GM12801 (cell line): ENCODE data around the gene MYB.

ENCODE experiments used
- CTCF ChIP-seq: IDR thresholded peaks from one replicate; pipeline ENCODE4 v1.5.1; 2011; ENCODE audit warnings: control low read depth; ENCODE audit not compliant: insufficient read length; ENCODE audit errors: extremely low read depth

The MYB gene

GRCh38 chr6:135186255-135186654 lies 5.1 kb downstream of the MYB start:
- TF ChIP-seq CTCF: no peak

- no peak for TF ChIP-seq CTCF
These were observed 6.3 kb downstream of the MYB start for GRCh38 chr6:135187372-135187771.

GRCh38 chr6:135188718-135189117 lies 7.6 kb downstream of the MYB start:
- no peak for TF ChIP-seq CTCF

DNA sequence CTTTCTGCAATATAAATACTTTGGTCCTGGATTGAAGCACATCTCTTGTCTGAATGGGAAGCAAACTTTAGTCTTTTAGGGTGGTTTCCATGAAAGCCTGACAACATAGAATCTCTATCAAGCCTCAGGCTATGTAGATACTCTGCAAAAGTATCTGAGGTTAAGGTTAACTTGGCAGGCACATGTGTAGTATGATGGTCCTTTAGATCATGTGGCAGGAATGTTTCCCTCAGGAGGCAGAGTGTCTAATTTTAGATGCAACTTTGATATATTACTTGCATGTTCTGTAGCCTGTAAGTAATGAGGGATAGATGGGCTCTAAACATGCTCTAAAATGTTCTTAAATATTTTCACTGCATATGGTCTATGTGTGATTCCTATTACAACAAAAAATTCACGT lies 8.2 kb downstream of the MYB start:
- no peak for TF ChIP-seq CTCF

DNA sequence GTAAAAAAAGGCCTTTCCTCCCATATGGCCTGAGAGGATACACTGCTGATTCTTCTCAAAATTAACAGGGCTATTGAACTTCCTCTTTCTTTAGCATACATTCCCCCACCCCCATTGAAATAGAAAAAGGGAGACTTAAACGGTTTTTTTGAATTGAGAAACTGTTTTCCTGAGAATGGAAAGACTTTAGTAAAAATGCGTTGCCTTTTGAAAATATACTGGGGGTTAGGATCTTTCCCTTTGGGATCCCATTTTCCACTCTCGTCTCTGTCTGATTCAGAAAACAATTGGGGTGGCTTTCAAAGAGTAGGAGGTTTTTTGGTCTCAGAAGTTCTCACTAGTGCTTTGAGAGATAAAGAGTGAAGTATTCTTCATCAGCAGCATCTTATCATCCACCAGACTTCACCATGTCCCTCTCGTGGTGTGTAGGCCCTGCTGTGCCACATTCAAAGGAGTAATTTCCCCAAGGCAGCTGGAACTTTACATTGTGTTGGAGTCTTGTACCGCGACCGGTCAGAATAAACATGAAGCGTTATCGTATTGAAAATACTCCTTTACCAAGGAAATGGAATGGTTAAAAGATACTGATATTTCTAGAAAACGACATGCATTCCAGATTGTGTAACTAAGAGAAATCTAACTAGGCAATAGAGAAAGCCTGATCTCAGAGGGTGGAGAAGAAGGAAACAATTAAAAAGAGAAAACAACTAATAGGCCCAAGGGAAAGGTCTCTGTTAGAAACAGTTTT lies 10.6 kb downstream of the MYB start:
- no peak for TF ChIP-seq CTCF

DNA sequence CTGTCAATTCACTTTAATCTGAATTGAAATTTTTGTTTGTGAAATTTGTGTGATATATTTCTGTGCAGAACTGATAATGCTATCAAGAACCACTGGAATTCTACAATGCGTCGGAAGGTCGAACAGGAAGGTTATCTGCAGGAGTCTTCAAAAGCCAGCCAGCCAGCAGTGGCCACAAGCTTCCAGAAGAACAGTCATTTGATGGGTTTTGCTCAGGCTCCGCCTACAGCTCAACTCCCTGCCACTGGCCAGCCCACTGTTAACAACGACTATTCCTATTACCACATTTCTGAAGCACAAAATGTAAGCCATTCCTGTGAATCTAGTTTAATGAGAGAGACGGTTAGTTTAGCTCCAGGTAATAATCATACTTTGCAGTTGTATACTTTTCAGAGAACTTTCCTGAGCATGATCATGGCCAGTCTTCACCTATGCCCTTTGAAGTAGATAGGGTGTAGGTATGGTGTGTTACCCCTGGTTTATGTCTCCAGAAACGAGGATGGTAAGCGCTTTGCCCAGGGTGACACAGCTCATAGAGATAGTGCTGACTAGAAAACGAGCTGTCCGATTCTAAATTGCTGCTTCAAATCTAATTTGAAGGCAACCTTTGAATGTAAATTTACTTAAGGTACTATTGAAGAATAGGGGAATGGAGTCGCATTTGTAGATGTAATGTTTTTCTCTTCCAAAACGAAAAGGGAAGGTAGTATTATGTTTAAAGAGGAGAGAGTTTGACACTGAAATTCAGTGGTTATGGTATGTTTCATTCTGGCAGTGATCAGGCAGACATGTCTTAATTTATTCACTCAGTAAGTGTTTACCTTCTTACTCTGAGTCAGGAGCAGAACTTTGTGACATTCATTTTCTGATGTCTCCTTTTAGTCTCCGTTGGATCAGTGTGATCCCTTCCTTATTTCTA lies 11.4 kb downstream of the MYB start:
- no peak for TF ChIP-seq CTCF

DNA sequence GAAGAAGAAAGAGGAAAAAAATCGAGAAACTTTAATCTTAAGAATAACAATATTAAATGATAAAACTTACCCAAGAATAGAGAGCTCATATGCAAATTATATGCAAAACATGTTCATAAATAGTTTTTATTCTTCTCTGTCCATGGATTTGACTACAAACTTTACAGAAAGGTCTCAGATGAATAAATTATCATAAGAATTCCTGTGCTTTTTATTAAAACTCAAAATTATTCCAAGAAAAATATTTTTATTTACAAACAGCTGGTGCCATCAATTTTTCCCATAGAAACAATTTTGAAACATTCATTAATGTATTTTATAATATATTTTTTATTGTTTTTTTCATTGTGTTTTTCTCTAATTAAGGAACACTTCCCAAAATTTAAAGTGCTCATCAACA lies 12.1 kb downstream of the MYB start:
- TF ChIP-seq CTCF: no peak
